Prostate gland (tissue), 2 donors: ENCODE measurements around the gene OR1S2.

Source experiments
- CTCF ChIP-seq, 4 experiments: fragments of 200-600 bp in 2 of 4; fragments of 450-650 bp in 2 of 4; sonication (generic) in 2 of 4; IDR thresholded peaks; 1 replicate in 3 of 4; 2 replicates in 1 of 4; pipeline ENCODE4 v1.5.1; 2016 to 2019; ENCODE audit warnings: antibody characterized with exemption in 4 of 4, mild to moderate bottlenecking in 2 of 4, moderate library complexity in 2 of 4
- POLR2A ChIP-seq: fragments of 450-650 bp; IDR thresholded peaks from one replicate; pipeline ENCODE4 v1.6.1; 2016; ENCODE audit warnings: antibody characterized with exemption, mild to moderate bottlenecking

DNA sequence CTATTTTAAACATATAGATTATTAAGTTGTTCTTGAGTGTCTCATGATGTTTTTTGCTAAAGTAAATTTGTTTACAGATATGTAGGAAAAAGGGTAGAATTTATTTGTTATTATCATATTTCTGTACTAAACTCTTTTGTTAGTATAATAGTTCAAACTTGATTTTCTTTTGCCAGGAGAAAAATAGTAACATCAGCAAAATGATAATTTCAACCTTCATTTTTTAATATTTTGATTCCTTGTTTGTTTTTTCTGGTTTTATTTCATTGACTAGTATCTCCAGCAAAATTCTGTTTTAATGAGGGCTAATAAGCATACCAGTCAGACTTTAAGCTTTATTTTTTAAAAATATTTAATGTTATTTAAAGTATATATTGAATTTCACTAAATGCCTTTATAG lies 12.5 kb upstream of the OR1S2 start:
- no peak for TF ChIP-seq CTCF (IDR thresholded peaks at IDR 0.05)
- no peak for TF ChIP-seq POLR2A
